IPS DF 6.9 (cell line): ENCODE results near the gene APH1A.
"Not testable (repeated sequence)": the region's sequence is repeated elsewhere in the genome, so short reads cannot be mapped to it uniquely, and the experiment has no call there.

ENCODE experiments used
- DNase-seq: peaks from one replicate; pipeline ENCODE4 v3.0.0-alpha.2; 2013; ENCODE audit warnings: low read depth, low spot score
- H3K27ac ChIP-seq: one replicate; pipeline ENCODE4 v1.5.1; 2013; ENCODE audit warnings: low read length, control low read depth
- H3K27me3 ChIP-seq: 2 replicates; pipeline ENCODE4 v1.6.1; 2013; ENCODE audit warnings: mild to moderate bottlenecking, low read length; ENCODE audit not compliant: control insufficient read depth, insufficient read depth
- H3K36me3 ChIP-seq: 2 replicates; pipeline ENCODE4 v1.6.1; 2013; ENCODE audit warnings: low read length; ENCODE audit not compliant: control insufficient read depth, insufficient read depth
- H3K4me1 ChIP-seq: 2 replicates; pipeline ENCODE4 v1.6.1; 2013; ENCODE audit warnings: low read length; ENCODE audit not compliant: control insufficient read depth, insufficient read depth
- H3K4me3 ChIP-seq: 2 replicates; pipeline ENCODE4 v1.5.1; 2013; ENCODE audit warnings: mild to moderate bottlenecking, low read length
- H3K9me3 ChIP-seq: 2 replicates; pipeline ENCODE4 v1.6.1; 2013; ENCODE audit warnings: low read length, inconsistent platforms; ENCODE audit not compliant: control insufficient read depth, insufficient read depth
- WGBS: extraction: QIAGEN DNeasy Blood & Tissue Kit; methylation state at CpG from one replicate; pipeline ENCODE4 v1.1.7; 2013; ENCODE audit warnings: mixed read lengths, missing lambda C conversion rate; ENCODE audit not compliant: insufficient read length, insufficient coverage; 5-methylcytosine and 5-hydroxymethylcytosine counted together

APH1A gene

DNA sequence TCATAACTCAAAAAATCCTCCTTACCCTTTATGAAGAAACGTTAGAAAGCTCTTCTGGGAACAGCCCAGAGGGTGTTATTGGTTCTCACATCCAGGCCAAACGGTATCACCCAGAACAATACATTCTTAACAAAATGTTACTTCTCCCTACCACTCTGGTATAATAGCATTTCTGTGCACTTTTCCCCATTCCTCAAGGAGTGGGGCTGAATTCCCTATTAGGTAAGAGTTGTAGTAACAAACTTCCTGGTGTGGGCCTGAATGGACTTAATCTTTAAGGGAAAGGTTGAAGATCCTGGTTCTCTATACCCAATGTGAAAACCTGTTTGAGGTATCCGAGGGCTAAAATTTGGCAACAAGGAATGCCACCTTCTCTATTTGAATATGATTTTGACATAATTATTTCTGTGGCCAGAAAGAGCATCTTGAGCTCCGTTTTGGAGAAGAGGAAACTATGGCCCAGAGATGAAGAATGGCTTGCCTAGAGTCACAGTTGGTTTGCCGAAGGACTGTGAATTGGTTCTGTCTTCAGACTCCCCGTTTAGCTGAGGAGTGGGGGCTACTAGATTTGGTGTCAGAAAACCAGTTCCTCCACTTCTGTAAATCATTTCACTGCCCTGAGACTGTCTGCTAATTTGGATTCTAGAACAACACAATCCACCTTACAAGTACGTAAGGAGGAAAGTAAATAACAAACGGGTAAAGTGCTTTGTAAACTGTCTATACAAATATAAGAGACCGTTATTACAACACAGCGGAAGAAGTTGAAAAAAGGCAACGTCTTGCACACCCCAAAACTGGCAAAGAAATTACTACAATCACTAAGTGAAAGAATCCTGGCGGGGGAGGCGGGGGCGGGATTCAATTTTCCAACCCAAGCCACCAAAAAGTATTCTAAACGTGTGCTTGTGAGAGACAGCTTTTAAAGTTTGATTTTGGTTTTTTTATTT, 35.2 kb downstream of the APH1A start:
- Histone ChIP-seq H3K27me3 (no peaks in the 10 kb centered on the region), H3K36me3 (peaks cover 2% of the 10 kb centered on the region; the same call in 1 of the 2 replicates), H3K4me3 (no peak overlapping the region; the same call in 1 of the 2 replicates), H3K4me1 (no peaks in the 10 kb centered on the region), H3K9me3 (no peaks in the 10 kb centered on the region), H3K27ac (no peak overlapping the region)
- DNase-seq, result no peak
- WGBS, result no CpG with 5 or more reads among the region's 15 CpGs

DNA sequence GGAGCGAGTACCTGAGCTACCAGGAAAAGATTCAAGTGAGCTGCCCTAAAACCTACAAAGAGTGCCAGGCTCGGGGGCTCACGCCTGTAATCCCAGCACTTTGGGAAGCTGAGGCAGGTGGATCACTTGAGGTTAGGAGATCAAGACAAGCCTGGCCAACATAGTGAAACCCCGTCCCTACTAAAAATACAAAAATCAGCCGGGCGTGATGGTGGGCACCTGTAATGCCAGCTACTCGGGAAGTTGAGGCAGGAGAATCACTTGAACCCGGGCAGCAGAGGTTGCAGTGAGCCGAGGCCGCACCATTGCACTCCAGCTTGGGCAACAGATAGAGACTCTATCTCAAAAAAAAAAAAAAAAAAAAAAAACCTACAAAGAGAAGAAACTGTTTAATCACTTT, 35.9 kb downstream of the APH1A start:
- H3K4me1 ChIP-seq, H3K9me3 ChIP-seq, H3K27me3 ChIP-seq, H3K4me3 ChIP-seq, H3K27ac ChIP-seq, H3K36me3 ChIP-seq, DNase-seq: not testable (repeated sequence)
- WGBS, result no CpG with 5 or more reads among the region's 10 CpGs

GRCh38 chr1:150228246-150228645, 40.6 kb downstream of the APH1A start:
- not testable (repeated sequence) for H3K9me3 ChIP-seq, H3K27ac ChIP-seq, H3K4me3 ChIP-seq, DNase-seq, H3K27me3 ChIP-seq, H3K4me1 ChIP-seq
- H3K36me3 ChIP-seq, result peaks cover 15% of the 10 kb centered on the region; the same call in 1 of the 2 replicates
- no CpG with 5 or more reads among the region's 10 CpGs for WGBS

- Histone ChIP-seq H3K4me3 (no peak overlapping the region), H3K27ac (no peak overlapping the region), H3K9me3 (no peaks in the 10 kb centered on the region), H3K36me3 (peaks cover 15% of the 10 kb centered on the region; the same call in 1 of the 2 replicates), H3K4me1 (no peaks in the 10 kb centered on the region), H3K27me3 (no peaks in the 10 kb centered on the region)
- DNase-seq, result no peak
These were observed 41.6 kb downstream of the APH1A start for GRCh38 chr1:150227228-150227627.

GRCh38 chr1:150226486-150226885, 42.3 kb downstream of the APH1A start:
- DNase-seq, result no peak
- H3K4me3 ChIP-seq, result no peak overlapping the region
- no peak overlapping the region for H3K27ac ChIP-seq
- no peaks in the 10 kb centered on the region for H3K9me3 ChIP-seq
- no peaks in the 10 kb centered on the region for H3K4me1 ChIP-seq
- H3K27me3 ChIP-seq, result no peaks in the 10 kb centered on the region
- peaks cover 15% of the 10 kb centered on the region; the same call in 1 of the 2 replicates for H3K36me3 ChIP-seq
- WGBS, result 100% methylated on average over 2 of the region's 2 CpGs

GRCh38 chr1:150225546-150225945, 43.3 kb downstream of the APH1A start:
- no peak for DNase-seq
- no peak overlapping the region for H3K27ac ChIP-seq
- peaks cover 15% of the 10 kb centered on the region; the same call in 1 of the 2 replicates for H3K36me3 ChIP-seq
- H3K4me1 ChIP-seq, result no peaks in the 10 kb centered on the region
- no peak overlapping the region for H3K4me3 ChIP-seq
- H3K9me3 ChIP-seq, result no peaks in the 10 kb centered on the region
- WGBS, result no CpG with 5 or more reads among the region's 1 CpG
- no peaks in the 10 kb centered on the region for H3K27me3 ChIP-seq

- H3K36me3 ChIP-seq, result peaks cover 15% of the 10 kb centered on the region; the same call in 1 of the 2 replicates
- no peaks in the 10 kb centered on the region for H3K9me3 ChIP-seq
- H3K27me3 ChIP-seq, result no peaks in the 10 kb centered on the region
- no peak overlapping the region for H3K27ac ChIP-seq
- no CpG with 5 or more reads among the region's 1 CpG for WGBS
- no peaks in the 10 kb centered on the region for H3K4me1 ChIP-seq
- no peak overlapping the region for H3K4me3 ChIP-seq
- no peak for DNase-seq
These were observed 43.8 kb downstream of the APH1A start for GRCh38 chr1:150224983-150225382.

DNA sequence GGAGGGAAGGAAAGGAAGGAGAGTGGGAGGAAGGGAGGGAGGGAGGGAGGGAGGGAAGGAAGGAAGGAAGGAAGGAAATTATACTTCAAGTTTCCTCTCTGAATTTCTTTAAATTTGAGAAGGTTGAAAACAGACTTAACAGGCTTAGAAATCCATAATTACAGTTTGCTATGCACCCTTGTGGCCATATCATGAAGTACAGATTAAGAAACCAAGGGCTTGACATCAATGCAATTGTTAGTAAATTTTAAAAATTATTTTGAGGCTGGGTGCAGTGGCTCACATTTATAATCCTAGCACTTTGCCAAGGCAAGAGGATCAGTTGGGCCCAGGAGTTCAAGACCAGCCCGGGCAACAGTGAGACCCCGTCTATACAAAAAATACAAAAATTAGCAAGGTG, 47.3 kb downstream of the APH1A start:
- no CpG with 5 or more reads among the region's 2 CpGs for WGBS
- peaks cover 9% of the 10 kb centered on the region; the same call in 1 of the 2 replicates for H3K36me3 ChIP-seq
- no peaks in the 10 kb centered on the region for H3K4me1 ChIP-seq
- no peak for DNase-seq
- no peaks in the 10 kb centered on the region for H3K27me3 ChIP-seq
- H3K27ac ChIP-seq, result no peak overlapping the region
- no peaks in the 10 kb centered on the region for H3K9me3 ChIP-seq
- no peak overlapping the region for H3K4me3 ChIP-seq

DNA sequence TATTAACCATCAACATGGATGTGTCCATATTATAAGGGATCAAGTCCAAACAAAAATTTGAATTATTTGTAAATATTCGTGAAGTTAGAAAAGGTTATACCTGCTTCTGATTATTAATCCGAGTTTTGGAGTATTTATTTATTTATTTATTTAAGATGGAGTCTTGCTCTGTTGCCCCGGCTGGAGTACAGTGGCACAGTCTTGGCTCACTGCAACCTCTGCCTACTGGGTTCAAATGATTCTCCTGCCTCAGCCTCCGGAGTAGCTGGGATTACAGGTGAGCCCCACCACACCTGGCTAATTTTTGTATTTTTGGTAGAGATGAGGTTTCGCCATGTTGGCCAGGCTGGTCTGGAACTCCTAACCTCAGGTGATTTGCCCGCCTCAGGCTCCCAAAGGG, 53.0 kb downstream of the APH1A start:
- WGBS, result 100% methylated on average over 2 of the region's 6 CpGs
- H3K27ac ChIP-seq, H3K9me3 ChIP-seq, H3K4me3 ChIP-seq, H3K36me3 ChIP-seq, H3K27me3 ChIP-seq, H3K4me1 ChIP-seq, DNase-seq: not testable (repeated sequence)
